Esophagus muscularis mucosa (tissue), 4 donors: ENCODE measurements around the gene ANXA9. TPM values are rescaled to one million over a fixed set of nuclear protein-coding genes. Genes with fewer than 3 reads are reported as not detected.

Experiments used
- DNase-seq: peaks from one replicate; pipeline ENCODE4 v3.0.0-alpha.2; 2017; ENCODE audit errors: extremely low spot score
- H3K27ac ChIP-seq, 4 donors: fragments of 200-600 bp; sonication (generic); replicated peaks in 1 of 4; 1 replicate in 3 of 4; 2 replicates in 1 of 4; pipeline ENCODE4 v1.5.1; 2016 to 2019; ENCODE audit warnings: mild to moderate bottlenecking in 1 of 4
- H3K27me3 ChIP-seq, 4 donors: fragments of 200-600 bp; sonication (generic); one replicate each; pipeline versions ENCODE4 v1.5.1 to v1.6.0; 2016 to 2019
- H3K36me3 ChIP-seq, 4 donors: fragments of 200-600 bp; sonication (generic); one replicate each; pipeline ENCODE4 v1.5.1; 2016 to 2019
- H3K4me1 ChIP-seq, 4 donors: fragments of 200-600 bp; sonication (generic); one replicate each; pipeline ENCODE4 v1.5.1; 2016 to 2019
- H3K4me3 ChIP-seq, 4 donors: fragments of 200-600 bp; sonication (generic); 1 replicate in 2 of 4; 2 replicates in 2 of 4; pipeline ENCODE4 v1.5.1; 2016 to 2019; ENCODE audit warnings: mild to moderate bottlenecking in 4 of 4, moderate library complexity in 1 of 4
- H3K9me3 ChIP-seq, 4 donors: fragments of 200-600 bp; sonication (generic); 1 replicate in 3 of 4; 2 replicates in 1 of 4; pipeline ENCODE4 v1.5.1; 2016 to 2019
- CTCF ChIP-seq, 3 experiments: fragments of 200-600 bp in 2 of 3; fragments of 450-650 bp in 1 of 3; sonication (generic) in 2 of 3; IDR thresholded peaks; one replicate each; pipeline ENCODE4 v1.5.1; 2017 to 2019; ENCODE audit warnings: antibody characterized with exemption in 3 of 3, mild to moderate bottlenecking in 2 of 3, moderate library complexity in 1 of 3
- EP300 ChIP-seq: sonication (generic); formaldehyde crosslinking; IDR thresholded peaks from one replicate; pipeline ENCODE4 v1.6.1; 2017; ENCODE audit warnings: antibody characterized with exemption
- POLR2A ChIP-seq: fragments of 450-650 bp; IDR thresholded peaks from one replicate; pipeline ENCODE4 v1.6.1; 2017; ENCODE audit warnings: antibody characterized with exemption, moderate library complexity, mild to moderate bottlenecking, low read depth
- POLR2AphosphoS5 ChIP-seq, 2 donors: sonication (generic); formaldehyde crosslinking; IDR thresholded peaks; one replicate each; pipeline ENCODE4 v1.6.1; 2017; ENCODE audit warnings: antibody characterized with exemption in 2 of 2
- WGBS: methylation state at CpG from one replicate; pipeline ENCODE4 v1.1.5; 2018; 5-methylcytosine and 5-hydroxymethylcytosine counted together
- intact Hi-C: fragments of 100-400 bp; cut with DNase I; formaldehyde crosslinking; loops from one replicate; pipeline ENCODE4 v1.15.1; 2023
- small RNA-seq, 3 donors: library from RNA; depleted of rRNA; stranded (forward); fragments of <200 nt; gene quantifications; one replicate each; pipeline ENCODE3, GENCODE V24; 2016
- total RNA-seq, 4 donors: library from RNA; depleted of rRNA; stranded (reverse); fragments of >200 nt; gene quantifications; one replicate each; pipeline versions ENCODE4 v1.1.0 to v1.2.1, GENCODE V29; 2016

ANXA9 gene
- total RNA-seq, 4 donors from 2014 or later, result 0.13 to 0.42 (median 0.34) TPM

GRCh38 chr1:151037032-151037431, 54.9 kb downstream of the ANXA9 start:
- intact Hi-C loops, result no loop called here
- no peak for TF ChIP-seq CTCF (IDR thresholded peaks at IDR 0.05)
- TF ChIP-seq EP300, result no peak
- no peak for TF ChIP-seq POLR2A
- TF ChIP-seq POLR2AphosphoS5 (IDR thresholded peaks at IDR 0.05), result no peak
- Histone ChIP-seq H3K4me1 (peaks cover 0 to 9% (median 0%) of the 10 kb centered on the region in 4 donors), H3K36me3 (peaks cover 20 to 36% (median 32%) of the 10 kb centered on the region in 4 donors), H3K27ac (no peak overlapping the region), H3K9me3 (no peaks in the 10 kb centered on the region), H3K4me3 (no peak overlapping the region), H3K27me3 (no peaks in the 10 kb centered on the region)
- no peak for DNase-seq
- WGBS, result 81% methylated on average over 6 of the region's 6 CpGs

GRCh38 chr1:151039521-151039920, 57.4 kb downstream of the ANXA9 start:
- Histone ChIP-seq H3K4me1 (peaks cover 0 to 9% (median 0%) of the 10 kb centered on the region in 4 donors), H3K27me3 (no peaks in the 10 kb centered on the region), H3K4me3 (no peak overlapping the region), H3K9me3 (no peaks in the 10 kb centered on the region), H3K36me3 (peaks cover 5 to 14% (median 12%) of the 10 kb centered on the region in 4 donors), H3K27ac (no peak overlapping the region)
- 91% methylated on average over 3 of the region's 3 CpGs for WGBS
- no peak for TF ChIP-seq POLR2A
- TF ChIP-seq EP300, result no peak
- no peak for TF ChIP-seq CTCF (IDR thresholded peaks at IDR 0.05)
- TF ChIP-seq POLR2AphosphoS5 (IDR thresholded peaks at IDR 0.05), result no peak
- DNase-seq, result no peak
- intact Hi-C loops, result no loop called here

- H3K4me1 ChIP-seq, result peaks cover 7 to 13% (median 10%) of the 10 kb centered on the region in 4 donors
- no peak overlapping the region for H3K4me3 ChIP-seq
- H3K27ac ChIP-seq, result no peak overlapping the region
- H3K9me3 ChIP-seq, result no peaks in the 10 kb centered on the region
- intact Hi-C loops, result no loop called here
- peaks cover 0 to 6% (median 0%) of the 10 kb centered on the region in 4 donors for H3K36me3 ChIP-seq
- TF ChIP-seq POLR2AphosphoS5 (IDR thresholded peaks at IDR 0.05) (no peak), EP300 (no peak), POLR2A (no peak), CTCF (IDR thresholded peaks at IDR 0.05) (no peak)
- no peak for DNase-seq
- no peaks in the 10 kb centered on the region for H3K27me3 ChIP-seq
- 100% methylated on average over 1 of the region's 1 CpG for WGBS
These were observed 61.1 kb downstream of the ANXA9 start for GRCh38 chr1:151043163-151043562.

Small RNA genes within 50 kb of the gene (small RNA-seq; reads per million reads assigned to genes)
- 0 reads per million in 3 donors for gene RNU6-884P

Other genes with a start within 250 kb of the ANXA9 start
- gene CTSS, start 216.5 kb upstream of the ANXA9 start, total RNA-seq, result 10 to 100 TPM; 20.2 to 82.7 (median 45.2) TPM
- 10 to 100 TPM; 29.5 to 49.3 (median 32.7) TPM for gene CTSK, start 174.0 kb upstream of the ANXA9 start, total RNA-seq
- 10 to 100 TPM; 39.5 to 44.5 (median 42.1) TPM for gene ARNT, start 105.7 kb upstream of the ANXA9 start, total RNA-seq
- not detected for gene CTXND2, start 95.2 kb upstream of the ANXA9 start, total RNA-seq
- gene SETDB1, start 55.9 kb upstream of the ANXA9 start, total RNA-seq, result 10 to 100 TPM; 24.9 to 30.2 (median 27.7) TPM
- 100 to 1,000 TPM in 3 of 4 donors, 10 to 100 TPM in 1; 91.8 to 130 (median 117) TPM for gene CERS2, start 7.5 kb upstream of the ANXA9 start, total RNA-seq
- 10 to 100 TPM; 21.6 to 31.7 (median 27.0) TPM for gene MINDY1, start 24.6 kb downstream of the ANXA9 start, total RNA-seq
- gene PRUNE1, start 26.2 kb downstream of the ANXA9 start, total RNA-seq, result 10 to 100 TPM; 17.4 to 40.7 (median 23.1) TPM
- gene BNIPL, start 54.3 kb downstream of the ANXA9 start, total RNA-seq, result under 1 TPM; under 0.01 to 0.17 (median 0.12) TPM
- gene C1orf56, start 65.5 kb downstream of the ANXA9 start, total RNA-seq, result 1 to 10 TPM; 4.3 to 8.7 (median 8.2) TPM
- gene CDC42SE1, start 77.3 kb downstream of the ANXA9 start, total RNA-seq, result 10 to 100 TPM; 41.1 to 58.2 (median 49.6) TPM
- gene MLLT11, start 78.1 kb downstream of the ANXA9 start, total RNA-seq, result 1 to 10 TPM in 2 of 4 donors, under 1 TPM in 2; 0.78 to 1.7 (median 1.2) TPM
- 10 to 100 TPM; 16.1 to 25.7 (median 20.9) TPM for gene GABPB2, start 88.5 kb downstream of the ANXA9 start, total RNA-seq
- 10 to 100 TPM in 1 of 4 donors, 1 to 10 TPM in 3; 5.3 to 12.2 (median 7.3) TPM for gene SEMA6C, start 164.3 kb downstream of the ANXA9 start, total RNA-seq
- 1 to 10 TPM; 2.8 to 8.3 (median 5.0) TPM for gene TNFAIP8L2, start 174.4 kb downstream of the ANXA9 start, total RNA-seq
- 10 to 100 TPM; 10.9 to 23.5 (median 12.6) TPM for gene LYSMD1, start 183.6 kb downstream of the ANXA9 start, total RNA-seq
- gene SCNM1, start 183.9 kb downstream of the ANXA9 start, total RNA-seq, result 10 to 100 TPM; 11.2 to 39.3 (median 21.4) TPM
- gene TMOD4, start 193.7 kb downstream of the ANXA9 start, total RNA-seq, result 1 to 10 TPM in 2 of 4 donors, not detected in 2; 1.5 to 1.6 TPM
- gene VPS72, start 207.9 kb downstream of the ANXA9 start, total RNA-seq, result 10 to 100 TPM; 45.7 to 57.0 (median 54.3) TPM
- gene PIP5K1A, start 216.3 kb downstream of the ANXA9 start, total RNA-seq, result 10 to 100 TPM; 44.7 to 54.9 (median 47.1) TPM